Esophagus squamous epithelium (tissue), 4 donors: ENCODE results near the gene ST6GAL2.

ENCODE experiments used
- POLR2A ChIP-seq, 4 donors: fragments of 450-650 bp; IDR thresholded peaks; one replicate each; pipeline ENCODE4 v1.6.1; 2017; ENCODE audit warnings: antibody characterized with exemption in 4 of 4, mild to moderate bottlenecking in 4 of 4, moderate library complexity in 3 of 4
- TF ChIP-seq, protein P1 (sequence below), 6 experiments: fragments of 450-650 bp in 4 of 6; fragments of 200-600 bp in 2 of 6; sonication (generic) in 2 of 6; IDR thresholded peaks; one replicate each; pipeline ENCODE4 v1.5.1; 2016 to 2019; ENCODE audit warnings: antibody characterized with exemption in 6 of 6, mild to moderate bottlenecking in 4 of 6, moderate library complexity in 4 of 6

DNA sequence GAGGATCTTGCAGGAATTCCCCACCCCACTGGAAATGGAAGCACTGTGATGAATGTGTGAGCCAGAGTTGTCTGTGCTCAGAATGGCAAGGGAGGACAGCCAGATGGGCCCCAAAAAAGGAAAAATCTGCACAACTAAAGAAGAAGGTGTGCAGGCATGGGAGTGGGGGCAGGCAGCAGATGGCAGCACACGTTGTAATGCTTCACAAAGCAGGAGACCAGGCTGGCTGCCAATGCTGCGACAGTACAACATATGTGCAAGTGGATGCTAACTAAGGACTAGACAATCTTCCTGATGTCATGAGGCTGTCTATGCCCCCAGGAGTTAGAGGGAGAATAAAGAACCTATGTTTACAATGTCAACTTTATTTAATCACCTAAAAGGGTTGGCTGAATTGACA, 27.2 kb downstream of the ST6GAL2 start:
- TF ChIP-seq, protein P1, sequence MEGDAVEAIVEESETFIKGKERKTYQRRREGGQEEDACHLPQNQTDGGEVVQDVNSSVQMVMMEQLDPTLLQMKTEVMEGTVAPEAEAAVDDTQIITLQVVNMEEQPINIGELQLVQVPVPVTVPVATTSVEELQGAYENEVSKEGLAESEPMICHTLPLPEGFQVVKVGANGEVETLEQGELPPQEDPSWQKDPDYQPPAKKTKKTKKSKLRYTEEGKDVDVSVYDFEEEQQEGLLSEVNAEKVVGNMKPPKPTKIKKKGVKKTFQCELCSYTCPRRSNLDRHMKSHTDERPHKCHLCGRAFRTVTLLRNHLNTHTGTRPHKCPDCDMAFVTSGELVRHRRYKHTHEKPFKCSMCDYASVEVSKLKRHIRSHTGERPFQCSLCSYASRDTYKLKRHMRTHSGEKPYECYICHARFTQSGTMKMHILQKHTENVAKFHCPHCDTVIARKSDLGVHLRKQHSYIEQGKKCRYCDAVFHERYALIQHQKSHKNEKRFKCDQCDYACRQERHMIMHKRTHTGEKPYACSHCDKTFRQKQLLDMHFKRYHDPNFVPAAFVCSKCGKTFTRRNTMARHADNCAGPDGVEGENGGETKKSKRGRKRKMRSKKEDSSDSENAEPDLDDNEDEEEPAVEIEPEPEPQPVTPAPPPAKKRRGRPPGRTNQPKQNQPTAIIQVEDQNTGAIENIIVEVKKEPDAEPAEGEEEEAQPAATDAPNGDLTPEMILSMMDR (IDR thresholded peaks at IDR 0.05): no peak
- no peak for TF ChIP-seq POLR2A (IDR thresholded peaks at IDR 0.05)
